Gastrocnemius medialis (tissue), 4 donors: Measurements from ENCODE around the gene SUGP2.

ENCODE experiments used
- POLR2A ChIP-seq, 2 donors: fragments of 450-650 bp; IDR thresholded peaks; one replicate each; pipeline ENCODE4 v1.6.1; 2017; ENCODE audit warnings: antibody characterized with exemption in 2 of 2, mild to moderate bottlenecking in 2 of 2, moderate library complexity in 2 of 2
- TF ChIP-seq, protein P1 (sequence below), 5 experiments: fragments of 450-650 bp in 3 of 5; fragments of 200-600 bp in 2 of 5; sonication (generic) in 2 of 5; IDR thresholded peaks in 4 of 5; conservative IDR thresholded peaks in 1 of 5; 1 replicate in 4 of 5; 2 replicates in 1 of 5; pipeline ENCODE4 v1.5.1; 2016 to 2019; ENCODE audit warnings: antibody characterized with exemption in 5 of 5, mild to moderate bottlenecking in 3 of 5, moderate library complexity in 3 of 5

DNA sequence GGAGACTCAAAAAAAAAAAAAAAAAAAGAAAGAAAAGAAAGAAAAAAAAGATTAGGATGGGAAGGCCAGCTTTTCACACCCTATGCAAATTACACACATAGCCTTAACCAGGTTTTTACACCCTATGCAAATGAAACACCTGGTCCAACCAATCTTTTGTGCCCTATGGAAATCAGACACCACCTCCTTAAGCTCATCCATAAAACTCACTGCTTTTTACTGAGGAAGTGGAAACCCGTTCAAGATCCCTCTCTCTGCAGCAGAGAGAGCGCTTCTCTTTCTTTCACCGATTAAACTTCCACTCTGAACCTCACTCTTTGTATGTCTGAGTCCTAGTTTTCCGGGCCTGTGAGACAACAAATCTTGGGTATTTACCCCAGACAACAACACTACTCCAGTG, 67.0 kb downstream of the SUGP2 start:
- TF ChIP-seq, protein P1, sequence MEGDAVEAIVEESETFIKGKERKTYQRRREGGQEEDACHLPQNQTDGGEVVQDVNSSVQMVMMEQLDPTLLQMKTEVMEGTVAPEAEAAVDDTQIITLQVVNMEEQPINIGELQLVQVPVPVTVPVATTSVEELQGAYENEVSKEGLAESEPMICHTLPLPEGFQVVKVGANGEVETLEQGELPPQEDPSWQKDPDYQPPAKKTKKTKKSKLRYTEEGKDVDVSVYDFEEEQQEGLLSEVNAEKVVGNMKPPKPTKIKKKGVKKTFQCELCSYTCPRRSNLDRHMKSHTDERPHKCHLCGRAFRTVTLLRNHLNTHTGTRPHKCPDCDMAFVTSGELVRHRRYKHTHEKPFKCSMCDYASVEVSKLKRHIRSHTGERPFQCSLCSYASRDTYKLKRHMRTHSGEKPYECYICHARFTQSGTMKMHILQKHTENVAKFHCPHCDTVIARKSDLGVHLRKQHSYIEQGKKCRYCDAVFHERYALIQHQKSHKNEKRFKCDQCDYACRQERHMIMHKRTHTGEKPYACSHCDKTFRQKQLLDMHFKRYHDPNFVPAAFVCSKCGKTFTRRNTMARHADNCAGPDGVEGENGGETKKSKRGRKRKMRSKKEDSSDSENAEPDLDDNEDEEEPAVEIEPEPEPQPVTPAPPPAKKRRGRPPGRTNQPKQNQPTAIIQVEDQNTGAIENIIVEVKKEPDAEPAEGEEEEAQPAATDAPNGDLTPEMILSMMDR (IDR thresholded peaks at IDR 0.05 in 4 of 5, conservative IDR thresholded peaks at IDR 0.05 in 1 of 5) = no peak
- TF ChIP-seq POLR2A (IDR thresholded peaks at IDR 0.05) = peak in 1 of 2 donors; percentile 17
